HCT116 (cell line): ENCODE measurements around the gene PRKCH. TPM values are rescaled to one million over a fixed set of nuclear protein-coding genes. Genes with fewer than 3 reads are reported as not detected.

Experiments used
- ATAC-seq: fragments of 200-7000 bp; cut with Tn5 transposase; 2 replicates; pipeline ENCODE4 v1.9.1; 2020; ENCODE audit warnings: mild to moderate bottlenecking, moderate library complexity
- BruUV-seq: library from RNA; stranded (reverse); fragments of 400-500 nt; replicated peaks from 2 replicates; lab custom pipeline; 2021; lab: Mats Ljungman, UMichigan
- CTCF ChIA-PET: fragments of 300-600 bp; sonication (Branson Sonifier 250); formaldehyde crosslinking; loops from one replicate; lab custom pipeline; 2021; ENCODE audit warnings: antibody characterized with exemption; lab: Charles Lee
- POLR2A ChIA-PET: fragments of 300-600, 350-600 bp; sonication (Branson Sonifier 250); formaldehyde crosslinking; loops from one replicate; lab custom pipeline; 2021; ENCODE audit warnings: antibody characterized with exemption; lab: Charles Lee
- RAD21 ChIA-PET, 2 experiments: fragments of 300-600 bp; sonication (Branson Sonifier 250); formaldehyde crosslinking; loops; one replicate each; lab custom pipeline; 2023; ENCODE audit warnings: low total read pairs in 2 of 2; ENCODE audit not compliant: uncharacterized antibody in 2 of 2, unreplicated experiment in 2 of 2, low non-redundant PET in 1 of 2; lab: Charles Lee
- DNase-seq: peaks from one replicate; pipeline ENCODE4 v3.0.0-alpha.2; 2010; ENCODE audit warnings: low read depth, low spot score
- H2AFZ ChIP-seq: fragments of 200-600 bp; shearing (Covaris generic), sonication (generic); 2 replicates; pipeline ENCODE4 v1.6.1; 2017; ENCODE audit warnings: low read depth, mixed run types, mixed read lengths, antibody characterized with exemption, low read length; ENCODE audit not compliant: poor library complexity, severe bottlenecking
- H3K27ac ChIP-seq: 2 replicates; pipeline ENCODE4 v1.5.1; 2012; ENCODE audit warnings: low read depth, low read length
- H3K27me3 ChIP-seq: fragments of 200-600 bp; sonication (generic); 2 replicates; pipeline ENCODE4 v1.6.1; 2016; ENCODE audit warnings: mixed run types, low read length, mixed read lengths; ENCODE audit not compliant: insufficient read depth
- H3K36me3 ChIP-seq, 2 experiments: fragments of 200-500 bp in 1 of 2; fragments of 200-600 bp in 1 of 2; sonication (Bioruptor generic) in 1 of 2; sonication (generic) in 1 of 2; 2 replicates each; pipeline versions ENCODE4 v1.5.1 to v1.6.1; 2014 to 2016; ENCODE audit warnings: low read length in 2 of 2, inconsistent platforms in 1 of 2, mixed read lengths in 1 of 2, mixed run types in 1 of 2; ENCODE audit not compliant: insufficient read depth in 2 of 2, control insufficient read depth in 1 of 2
- H3K4me1 ChIP-seq, 2 experiments: fragments of 200-600 bp in 1 of 2; sonication (generic) in 1 of 2; 2 replicates each; pipeline versions ENCODE4 v1.5.1 to v1.6.1; 2012 to 2017; ENCODE audit warnings: low read length in 2 of 2, inconsistent platforms in 1 of 2, mild to moderate bottlenecking in 1 of 2, mixed read lengths in 1 of 2, mixed run types in 1 of 2, moderate library complexity in 1 of 2; ENCODE audit not compliant: insufficient read depth in 2 of 2, control insufficient read depth in 1 of 2
- H3K4me2 ChIP-seq: fragments of 200-600 bp; sonication (generic); 2 replicates; pipeline ENCODE4 v1.6.1; 2017; ENCODE audit warnings: mixed run types, low read length, mixed read lengths
- H3K4me3 ChIP-seq, 2 experiments: fragments of 200-600 bp in 1 of 2; sonication (generic) in 1 of 2; replicated peaks in 1 of 2; 2 replicates each; pipeline ENCODE4 v1.5.1; 2011 to 2016; ENCODE audit warnings: low read length in 2 of 2, control low read depth in 1 of 2, low read depth in 1 of 2, mild to moderate bottlenecking in 1 of 2, mixed read lengths in 1 of 2, mixed run types in 1 of 2
- H3K79me2 ChIP-seq: fragments of 200-600 bp; sonication (generic); 2 replicates; pipeline ENCODE4 v1.6.1; 2017; ENCODE audit warnings: mild to moderate bottlenecking, mixed run types, low read length, moderate library complexity, mixed read lengths; ENCODE audit not compliant: insufficient read depth
- H3K9ac ChIP-seq: fragments of 200-600 bp; sonication (generic); 2 replicates; pipeline ENCODE4 v1.6.1; 2016; ENCODE audit warnings: low read length, mixed read lengths
- H3K9me2 ChIP-seq: fragments of 200-600 bp; sonication (generic), shearing (Covaris generic); 2 replicates; pipeline ENCODE4 v1.6.1; 2017; ENCODE audit warnings: mixed run types, mild to moderate bottlenecking, moderate library complexity; ENCODE audit not compliant: insufficient read depth
- H3K9me3 ChIP-seq, 2 experiments: fragments of 200-500 bp in 1 of 2; fragments of 200-600 bp in 1 of 2; sonication (Bioruptor generic) in 1 of 2; sonication (generic) in 1 of 2; 2 replicates each; pipeline ENCODE4 v1.6.1; 2014 to 2017; ENCODE audit warnings: low read length in 2 of 2, mixed read lengths in 2 of 2, inconsistent platforms in 1 of 2, low read depth in 1 of 2, mild to moderate bottlenecking in 1 of 2, mixed run types in 1 of 2, moderate library complexity in 1 of 2; ENCODE audit not compliant: control insufficient read depth in 1 of 2, insufficient read depth in 1 of 2
- H4K20me1 ChIP-seq: fragments of 200-600 bp; sonication (generic), shearing (Covaris generic); 2 replicates; pipeline ENCODE4 v1.6.1; 2017; ENCODE audit warnings: mixed run types, mild to moderate bottlenecking, moderate library complexity; ENCODE audit not compliant: insufficient read depth
- ATF3 ChIP-seq: IDR thresholded peaks from 2 replicates; pipeline ENCODE4 v1.6.1; 2012
- CBX3 ChIP-seq: IDR thresholded peaks from 2 replicates; pipeline ENCODE4 v1.6.1; 2012; ENCODE audit warnings: low read depth
- CEBPB ChIP-seq: IDR thresholded peaks from 2 replicates; pipeline ENCODE4 v1.6.1; 2012; ENCODE audit warnings: low read depth
- CTCF ChIP-seq, 3 experiments: fragments of 200-600 bp in 1 of 3; sonication (generic) in 1 of 3; IDR thresholded peaks in 2 of 3; conservative IDR thresholded peaks in 1 of 3; 2 replicates each; pipeline ENCODE4 v1.5.1; 2012 to 2017; ENCODE audit warnings: low read depth in 2 of 3, low read length in 2 of 3, antibody characterized with exemption in 1 of 3, borderline replicate concordance in 1 of 3, control low read depth in 1 of 3, mild to moderate bottlenecking in 1 of 3, mixed read lengths in 1 of 3, mixed run types in 1 of 3, moderate library complexity in 1 of 3; ENCODE audit not compliant: insufficient read depth in 1 of 3
- ELF1 ChIP-seq: IDR thresholded peaks from 2 replicates; pipeline ENCODE4 v1.6.1; 2012; ENCODE audit warnings: low read depth, borderline replicate concordance
- EZH2 ChIP-seq: fragments of 200-600 bp; sonication (generic); IDR thresholded peaks from 2 replicates; pipeline ENCODE4 v1.6.1; 2017; ENCODE audit warnings: antibody characterized with exemption, mixed run types
- EZH2phosphoT487 ChIP-seq: fragments of 200-600 bp; IDR thresholded peaks from 2 replicates; pipeline ENCODE4 v1.6.1; 2018; ENCODE audit warnings: antibody characterized with exemption, borderline replicate concordance
- FOSL1 ChIP-seq: IDR thresholded peaks from 2 replicates; pipeline ENCODE4 v1.6.1; 2012; ENCODE audit warnings: low read depth
- MAX ChIP-seq: IDR thresholded peaks from 2 replicates; pipeline ENCODE4 v1.6.1; 2012
- POLR2A ChIP-seq: IDR thresholded peaks from 2 replicates; pipeline ENCODE4 v1.7.0; 2011; ENCODE audit warnings: borderline replicate concordance; ENCODE audit not compliant: insufficient read depth, insufficient read length; ENCODE audit errors: extremely low read depth
- RAD21 ChIP-seq: IDR thresholded peaks from 2 replicates; pipeline ENCODE4 v1.6.1; 2012; ENCODE audit warnings: low read depth, mild to moderate bottlenecking
- REST ChIP-seq: IDR thresholded peaks from 2 replicates; pipeline ENCODE4 v1.6.1; 2012; ENCODE audit warnings: low read depth
- SP1 ChIP-seq: IDR thresholded peaks from 2 replicates; pipeline ENCODE4 v1.6.1; 2012; ENCODE audit warnings: low read depth
- TCF7L2 ChIP-seq: IDR thresholded peaks from 2 replicates; pipeline ENCODE4 v1.7.0; 2011; ENCODE audit warnings: borderline replicate concordance, inconsistent platforms; ENCODE audit not compliant: insufficient read depth, insufficient read length; ENCODE audit errors: extremely low read depth
- YY1 ChIP-seq: IDR thresholded peaks from 2 replicates; pipeline ENCODE4 v1.6.1; 2011; ENCODE audit warnings: low read length, low read depth, moderate library complexity, mild to moderate bottlenecking; ENCODE audit not compliant: insufficient replicate concordance; ENCODE audit errors: extremely low read depth
- ZBTB33 ChIP-seq: IDR thresholded peaks from 2 replicates; pipeline ENCODE4 v1.6.1; 2011; ENCODE audit warnings: mild to moderate bottlenecking, low read length, moderate library complexity; ENCODE audit not compliant: insufficient replicate concordance; ENCODE audit errors: extremely low read depth
- ZFX ChIP-seq: fragments of 450-650 bp; IDR thresholded peaks from 2 replicates; pipeline ENCODE4 v1.6.1; 2017
- ZNF274 ChIP-seq: fragments of 200-500 bp; sonication (Bioruptor generic); IDR thresholded peaks from 2 replicates; pipeline ENCODE4 v1.6.1; 2014; ENCODE audit warnings: mild to moderate bottlenecking, low read depth, low read length, inconsistent platforms
- intact Hi-C: fragments of 100-400 bp; cut with micrococcal nuclease; formaldehyde crosslinking; loops from 2 replicates; pipeline ENCODE4 v1.10.0; 2022
- total RNA-seq: library from RNA; stranded (reverse); gene quantifications from one replicate; pipeline ENCODE4 v1.2.1, GENCODE V29; 2021; ENCODE audit not compliant: unreplicated experiment

Gene PRKCH
- total RNA-seq, 1 experiment from 2014 or later = 16.6 TPM

GRCh38 chr14:61381553-61381952, 60.2 kb downstream of the PRKCH start:
- no TSS peak for BruUV-seq
- H3K27me3 ChIP-seq = no peaks in the 10 kb centered on the region
- no peak overlapping the region for H3K4me2 ChIP-seq
- no peaks in the 10 kb centered on the region for H3K79me2 ChIP-seq
- CTCF ChIA-PET = no interaction called here
- intact Hi-C loops = no loop called here
- no peak overlapping the region for H2AFZ ChIP-seq
- TF ChIP-seq ATF3 = no peak
- TF ChIP-seq POLR2A = no peak
- TF ChIP-seq ZBTB33 = no peak
- TF ChIP-seq CEBPB = no peak
- no peak for TF ChIP-seq ZFX
- TF ChIP-seq REST = no peak
- no peak for TF ChIP-seq ZNF274
- TF ChIP-seq CBX3 = no peak
- TF ChIP-seq TCF7L2 = no peak
- TF ChIP-seq EZH2 = no peak
- TF ChIP-seq FOSL1 = no peak
- TF ChIP-seq YY1 = no peak
- TF ChIP-seq EZH2phosphoT487 = no peak
- no peak for TF ChIP-seq RAD21
- no peak for TF ChIP-seq CTCF (IDR thresholded peaks at IDR 0.05 in 2 of 3, conservative IDR thresholded peaks at IDR 0.05 in 1 of 3; ENCODE audit: borderline replicate concordance in 1 of 3, insufficient read depth in 1 of 3, low read depth in 2 of 3, low read length in 2 of 3)
- no peak for TF ChIP-seq SP1
- no peak for TF ChIP-seq ELF1
- TF ChIP-seq MAX = no peak
- H3K9ac ChIP-seq = no peak overlapping the region
- H3K4me3 ChIP-seq = no peak overlapping the region
- DNase-seq = no peak
- no peaks in the 10 kb centered on the region for H3K9me2 ChIP-seq
- H4K20me1 ChIP-seq = no peaks in the 10 kb centered on the region
- peaks cover 0 to 7% of the 10 kb centered on the region in 2 experiments; a peak in 1 of 4 replicates for H3K4me1 ChIP-seq
- no peak for ATAC-seq
- no peaks in the 10 kb centered on the region for H3K36me3 ChIP-seq
- no peaks in the 10 kb centered on the region for H3K9me3 ChIP-seq
- POLR2A ChIA-PET = no interaction called here
- no peak overlapping the region for H3K27ac ChIP-seq
- RAD21 ChIA-PET = no interaction called here
